ENCODE measurements around the gene UBE2Q2.

UBE2Q2 gene

DNA sequence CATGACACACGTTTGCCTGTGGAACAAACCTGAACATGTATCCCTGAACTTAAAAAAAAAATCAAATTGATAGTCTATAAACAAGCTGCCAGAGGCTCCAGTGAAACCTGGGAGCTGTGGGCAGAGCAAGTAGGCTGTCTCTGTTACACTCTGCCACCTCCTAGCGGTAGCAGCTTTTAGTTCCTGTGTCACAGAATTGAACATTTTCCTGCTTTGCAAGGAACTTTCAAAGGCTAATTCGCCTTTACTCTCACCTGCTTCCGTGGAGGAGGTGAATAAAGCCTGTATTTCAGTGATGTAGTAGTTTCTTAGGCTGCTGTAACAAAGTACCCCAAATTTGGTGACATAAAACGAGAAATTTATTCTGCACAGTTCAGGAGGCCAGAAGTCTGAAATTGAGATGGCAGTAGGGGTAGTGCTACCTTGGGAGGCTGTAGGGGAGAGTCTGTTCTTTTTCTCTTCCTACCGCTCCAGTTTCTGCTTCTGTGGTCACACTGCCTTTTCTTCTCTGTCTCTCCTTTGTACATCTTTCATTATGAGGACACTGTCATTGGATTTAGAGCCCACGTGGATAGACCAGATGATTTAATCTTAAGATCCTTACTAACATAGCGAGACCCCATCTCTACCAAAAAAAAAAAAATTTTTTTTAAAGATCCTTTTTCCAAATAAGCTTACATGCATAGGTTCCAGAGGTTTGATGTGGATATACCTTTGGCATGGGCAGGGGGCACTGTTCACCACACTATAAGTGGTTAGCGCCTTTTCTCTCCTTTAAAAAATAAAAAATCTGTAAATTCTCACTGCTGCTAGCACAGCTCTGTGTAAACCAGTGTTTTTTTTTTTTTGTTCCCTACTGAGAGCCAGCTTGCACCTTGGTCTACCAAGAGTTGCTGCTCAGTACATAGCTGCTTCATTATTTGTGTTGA is 85.7 kb downstream of the UBE2Q2 start:
- DNase-seq: peak in 1 of 2 experiments; percentile 1

GRCh38 chr15:75929799-75930565 is 86.7 kb downstream of the UBE2Q2 start:
- no peak for DNase-seq

- no peak for DNase-seq
Measured at GRCh38 chr15:75930866-75931265, 87.6 kb downstream of the UBE2Q2 start.

DNA sequence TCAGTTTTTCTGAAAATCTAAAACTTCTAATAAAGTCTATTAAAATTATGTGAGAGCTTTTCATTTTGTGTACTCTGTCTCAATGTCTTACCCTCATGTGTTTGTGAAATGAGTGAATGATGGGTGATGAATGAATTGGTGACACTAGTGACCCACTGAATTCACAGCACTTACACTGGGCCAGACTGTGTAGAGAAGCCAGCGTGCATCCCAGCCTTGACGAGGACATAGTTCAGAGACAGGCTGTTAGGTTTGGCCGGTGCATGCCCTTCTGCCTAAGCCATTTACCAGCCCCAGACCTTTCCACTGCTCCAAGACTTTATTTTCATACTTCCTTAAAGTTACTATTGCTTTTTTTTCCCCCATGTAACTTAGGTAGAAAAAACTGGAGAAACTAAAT is 99.2 kb downstream of the UBE2Q2 start:
- no peak for DNase-seq

DNA sequence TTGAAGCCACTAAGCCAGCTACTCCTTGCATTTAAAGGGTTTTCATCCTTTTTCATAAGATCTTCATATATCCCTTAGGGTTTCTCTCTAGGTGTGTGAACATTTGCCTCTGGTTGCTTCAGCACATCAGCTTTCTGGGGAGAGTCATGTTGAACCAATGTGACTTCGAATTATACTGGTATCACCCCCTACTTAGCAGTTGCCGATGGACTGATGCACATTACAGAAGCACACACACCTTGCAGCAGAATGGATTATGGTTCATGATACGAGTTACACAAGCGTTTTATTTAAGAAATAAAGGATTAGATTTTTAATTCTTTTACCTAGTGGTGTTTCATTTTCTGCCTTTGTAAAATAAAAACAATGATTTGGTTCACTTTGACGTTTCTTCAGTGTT is 100.0 kb downstream of the UBE2Q2 start:
- DNase-seq: no peak

- no peak for DNase-seq
Measured at GRCh38 chr15:75943713-75944215, 100.5 kb downstream of the UBE2Q2 start.

- DNase-seq: no peak
Measured at GRCh38 chr15:75945953-75946352, 102.7 kb downstream of the UBE2Q2 start.

DNA sequence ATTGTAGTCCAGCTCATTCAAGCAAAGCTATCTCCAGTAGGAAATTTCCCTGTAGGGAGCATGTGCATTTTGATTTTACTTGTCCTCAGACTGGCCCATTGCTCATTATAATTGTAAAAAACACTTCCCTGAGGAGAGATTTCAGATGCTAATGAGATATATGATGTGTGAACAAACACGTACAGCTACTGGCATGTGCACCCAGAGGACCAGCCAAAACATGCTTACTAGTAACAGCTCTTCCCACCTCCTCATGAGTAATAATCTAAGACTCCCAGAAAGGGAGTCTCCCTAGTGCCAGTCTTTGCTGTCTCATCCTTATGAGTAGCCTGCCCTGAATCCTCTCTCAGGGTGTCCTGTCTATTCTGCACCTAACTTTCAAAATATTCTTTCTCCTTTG is 103.8 kb downstream of the UBE2Q2 start:
- DNase-seq: peak in 1 of 2 experiments; percentile 1

DNA sequence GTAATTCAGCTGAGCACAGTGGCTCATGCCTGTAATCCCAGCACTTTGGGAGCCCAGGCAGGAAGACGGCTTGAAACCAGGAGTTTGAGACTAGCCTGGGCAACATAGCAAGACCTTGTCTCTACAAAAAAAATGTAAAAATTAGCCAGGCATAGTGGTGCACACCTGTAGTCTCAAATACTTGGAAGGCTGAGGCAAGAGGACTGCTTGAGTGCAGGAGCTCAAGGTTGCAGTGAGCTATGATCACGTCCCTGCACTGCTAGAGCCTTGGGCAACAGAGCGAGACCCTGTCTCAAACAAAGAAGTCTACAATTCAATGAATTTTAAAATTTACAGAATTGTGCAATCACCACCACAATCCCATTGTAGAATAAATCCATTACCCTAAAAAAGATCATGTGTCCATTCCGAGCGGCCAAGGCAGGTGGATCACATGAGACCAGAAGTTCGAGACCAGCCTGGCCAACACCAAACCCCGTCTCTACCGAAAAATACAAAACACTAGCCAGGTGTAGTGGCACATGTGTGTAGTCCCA is 105.6 kb downstream of the UBE2Q2 start:
- no peak for DNase-seq
